Measurements from ENCODE around the gene TNFRSF11A.
A peak's percentile ranks its signal among the peaks of the same experiment; 100 is the strongest.

Gene TNFRSF11A

GRCh38 chr18:62368100-62368499 is 43.0 kb downstream of the TNFRSF11A start:
- Histone ChIP-seq H3K27ac (ENCODE audit: low read depth, low read length) (no peak overlapping the region), H3K4me3 (ENCODE audit: low read depth, low read length) (no peak overlapping the region), H3K27me3 (ENCODE audit: insufficient read depth, low read length) (no peaks in the 10 kb centered on the region), H3K36me3 (ENCODE audit: insufficient read depth, low read length) (no peaks in the 10 kb centered on the region), H3K79me2 (ENCODE audit: control insufficient read depth, insufficient read depth, low read length, unreplicated experiment) (no peaks in the 10 kb centered on the region), H2AFZ (ENCODE audit: low read length, unreplicated experiment) (no peak overlapping the region), H3K4me1 (ENCODE audit: control insufficient read depth, insufficient read depth, low read length, unreplicated experiment) (no peaks in the 10 kb centered on the region)

GRCh38 chr18:62369129-62369644 is 44.1 kb downstream of the TNFRSF11A start:
- H3K4me3 ChIP-seq (ENCODE audit: low read depth, low read length) = no peak overlapping the region
- no peak overlapping the region for H3K27ac ChIP-seq (ENCODE audit: low read depth, low read length)
- H3K36me3 ChIP-seq (ENCODE audit: insufficient read depth, low read length) = no peaks in the 10 kb centered on the region
- no peaks in the 10 kb centered on the region for H3K27me3 ChIP-seq (ENCODE audit: insufficient read depth, low read length)
- H3K79me2 ChIP-seq (ENCODE audit: control insufficient read depth, insufficient read depth, low read length, unreplicated experiment) = no peaks in the 10 kb centered on the region
- no peak overlapping the region for H2AFZ ChIP-seq (ENCODE audit: low read length, unreplicated experiment)
- H3K4me1 ChIP-seq (ENCODE audit: control insufficient read depth, insufficient read depth, low read length, unreplicated experiment) = no peaks in the 10 kb centered on the region

GRCh38 chr18:62370366-62370765 is 45.3 kb downstream of the TNFRSF11A start:
- Histone ChIP-seq H3K79me2 (ENCODE audit: control insufficient read depth, insufficient read depth, low read length, unreplicated experiment) (no peaks in the 10 kb centered on the region), H3K27me3 (ENCODE audit: insufficient read depth, low read length) (no peaks in the 10 kb centered on the region), H2AFZ (ENCODE audit: low read length, unreplicated experiment) (peak overlapping the region; percentile 38), H3K4me3 (ENCODE audit: low read depth, low read length) (no peak overlapping the region), H3K36me3 (ENCODE audit: insufficient read depth, low read length) (no peaks in the 10 kb centered on the region), H3K4me1 (ENCODE audit: control insufficient read depth, insufficient read depth, low read length, unreplicated experiment) (no peaks in the 10 kb centered on the region), H3K27ac (ENCODE audit: low read depth, low read length) (no peak overlapping the region)

- Histone ChIP-seq H3K36me3 (ENCODE audit: insufficient read depth, low read length) (no peaks in the 10 kb centered on the region), H2AFZ (ENCODE audit: low read length, unreplicated experiment) (no peak overlapping the region), H3K27me3 (ENCODE audit: insufficient read depth, low read length) (no peaks in the 10 kb centered on the region), H3K79me2 (ENCODE audit: control insufficient read depth, insufficient read depth, low read length, unreplicated experiment) (no peaks in the 10 kb centered on the region), H3K27ac (ENCODE audit: low read depth, low read length) (no peak overlapping the region), H3K4me3 (ENCODE audit: low read depth, low read length) (no peak overlapping the region), H3K4me1 (ENCODE audit: control insufficient read depth, insufficient read depth, low read length, unreplicated experiment) (no peaks in the 10 kb centered on the region)
Measured at GRCh38 chr18:62371436-62371835, 46.3 kb downstream of the TNFRSF11A start.

GRCh38 chr18:62372156-62372555 is 47.0 kb downstream of the TNFRSF11A start:
- no peaks in the 10 kb centered on the region for H3K79me2 ChIP-seq (ENCODE audit: control insufficient read depth, insufficient read depth, low read length, unreplicated experiment)
- H3K27ac ChIP-seq (ENCODE audit: low read depth, low read length) = no peak overlapping the region
- H2AFZ ChIP-seq (ENCODE audit: low read length, unreplicated experiment) = no peak overlapping the region
- H3K36me3 ChIP-seq (ENCODE audit: insufficient read depth, low read length) = no peaks in the 10 kb centered on the region
- H3K4me1 ChIP-seq (ENCODE audit: control insufficient read depth, insufficient read depth, low read length, unreplicated experiment) = no peaks in the 10 kb centered on the region
- H3K4me3 ChIP-seq (ENCODE audit: low read depth, low read length) = no peak overlapping the region
- H3K27me3 ChIP-seq (ENCODE audit: insufficient read depth, low read length) = no peaks in the 10 kb centered on the region

- H3K27me3 ChIP-seq (ENCODE audit: insufficient read depth, low read length) = no peaks in the 10 kb centered on the region
- H3K4me1 ChIP-seq (ENCODE audit: control insufficient read depth, insufficient read depth, low read length, unreplicated experiment) = no peaks in the 10 kb centered on the region
- no peak overlapping the region for H3K27ac ChIP-seq (ENCODE audit: low read depth, low read length)
- H3K4me3 ChIP-seq (ENCODE audit: low read depth, low read length) = no peak overlapping the region
- no peaks in the 10 kb centered on the region for H3K79me2 ChIP-seq (ENCODE audit: control insufficient read depth, insufficient read depth, low read length, unreplicated experiment)
- H3K36me3 ChIP-seq (ENCODE audit: insufficient read depth, low read length) = no peaks in the 10 kb centered on the region
- no peak overlapping the region for H2AFZ ChIP-seq (ENCODE audit: low read length, unreplicated experiment)
Measured at GRCh38 chr18:62372882-62373281, 47.8 kb downstream of the TNFRSF11A start.

- Histone ChIP-seq H2AFZ (ENCODE audit: low read length, unreplicated experiment) (no peak overlapping the region), H3K4me1 (ENCODE audit: control insufficient read depth, insufficient read depth, low read length, unreplicated experiment) (no peaks in the 10 kb centered on the region), H3K27ac (ENCODE audit: low read depth, low read length) (no peak overlapping the region), H3K4me3 (ENCODE audit: low read depth, low read length) (no peak overlapping the region), H3K79me2 (ENCODE audit: control insufficient read depth, insufficient read depth, low read length, unreplicated experiment) (no peaks in the 10 kb centered on the region), H3K27me3 (ENCODE audit: insufficient read depth, low read length) (no peaks in the 10 kb centered on the region), H3K36me3 (ENCODE audit: insufficient read depth, low read length) (no peaks in the 10 kb centered on the region)
Measured at GRCh38 chr18:62374410-62374965, 49.4 kb downstream of the TNFRSF11A start.

- H3K4me1 ChIP-seq (ENCODE audit: control insufficient read depth, insufficient read depth, low read length, unreplicated experiment) = no peaks in the 10 kb centered on the region
- no peaks in the 10 kb centered on the region for H3K36me3 ChIP-seq (ENCODE audit: insufficient read depth, low read length)
Measured at GRCh38 chr18:62377131-62377807, 52.2 kb downstream of the TNFRSF11A start.

GRCh38 chr18:62379051-62379450 is 53.9 kb downstream of the TNFRSF11A start:
- Histone ChIP-seq H3K4me3 (ENCODE audit: low read depth, low read length) (no peak overlapping the region), H3K4me1 (ENCODE audit: control insufficient read depth, insufficient read depth, low read length, unreplicated experiment) (no peaks in the 10 kb centered on the region)

More at GRCh38 chr18:62377131-62377807, 52.2 kb downstream of the TNFRSF11A start:
- Histone ChIP-seq H3K27ac (ENCODE audit: low read depth, low read length) (no peak overlapping the region), H3K4me3 (ENCODE audit: low read depth, low read length) (no peak overlapping the region), H2AFZ (ENCODE audit: low read length, unreplicated experiment) (no peak overlapping the region), H3K27me3 (ENCODE audit: insufficient read depth, low read length) (no peaks in the 10 kb centered on the region), H3K79me2 (ENCODE audit: control insufficient read depth, insufficient read depth, low read length, unreplicated experiment) (no peaks in the 10 kb centered on the region)

GRCh38 chr18:62381373-62381772 is 56.3 kb downstream of the TNFRSF11A start:
- no peaks in the 10 kb centered on the region for H3K4me1 ChIP-seq (ENCODE audit: control insufficient read depth, insufficient read depth, low read length, unreplicated experiment)
- H2AFZ ChIP-seq (ENCODE audit: low read length, unreplicated experiment) = no peak overlapping the region
- H3K27me3 ChIP-seq (ENCODE audit: insufficient read depth, low read length) = no peaks in the 10 kb centered on the region
- H3K4me3 ChIP-seq (ENCODE audit: low read depth, low read length) = no peak overlapping the region
- H3K36me3 ChIP-seq (ENCODE audit: insufficient read depth, low read length) = no peaks in the 10 kb centered on the region
- H3K79me2 ChIP-seq (ENCODE audit: control insufficient read depth, insufficient read depth, low read length, unreplicated experiment) = no peaks in the 10 kb centered on the region
- no peak overlapping the region for H3K27ac ChIP-seq (ENCODE audit: low read depth, low read length)

More at GRCh38 chr18:62379051-62379450, 53.9 kb downstream of the TNFRSF11A start:
- Histone ChIP-seq H3K27me3 (ENCODE audit: insufficient read depth, low read length) (no peaks in the 10 kb centered on the region), H2AFZ (ENCODE audit: low read length, unreplicated experiment) (no peak overlapping the region), H3K27ac (ENCODE audit: low read depth, low read length) (no peak overlapping the region), H3K79me2 (ENCODE audit: control insufficient read depth, insufficient read depth, low read length, unreplicated experiment) (no peaks in the 10 kb centered on the region), H3K36me3 (ENCODE audit: insufficient read depth, low read length) (no peaks in the 10 kb centered on the region)

- Histone ChIP-seq H3K4me1 (ENCODE audit: control insufficient read depth, insufficient read depth, low read length, unreplicated experiment) (peaks cover 8% of the 10 kb centered on the region), H3K36me3 (ENCODE audit: insufficient read depth, low read length) (no peaks in the 10 kb centered on the region), H3K27me3 (ENCODE audit: insufficient read depth, low read length) (no peaks in the 10 kb centered on the region), H3K4me3 (ENCODE audit: low read depth, low read length) (peak overlapping the region; percentile 87), H3K79me2 (ENCODE audit: control insufficient read depth, insufficient read depth, low read length, unreplicated experiment) (no peaks in the 10 kb centered on the region), H3K27ac (ENCODE audit: low read depth, low read length) (no peak overlapping the region), H2AFZ (ENCODE audit: low read length, unreplicated experiment) (peak overlapping the region; percentile 94)
Measured at GRCh38 chr18:62384068-62384467, 59.0 kb downstream of the TNFRSF11A start.

All from ACC112 (cell line).